HG03103 (cell line): ENCODE measurements around the gene NFATC1.

Experiments
- ATAC-seq: cut with Tn5 transposase; IDR thresholded peaks from one replicate; pipeline ENCODE4 v1.9.1; 2021; ENCODE audit warnings: low read depth; ENCODE audit not compliant: unreplicated experiment

The NFATC1 gene

DNA sequence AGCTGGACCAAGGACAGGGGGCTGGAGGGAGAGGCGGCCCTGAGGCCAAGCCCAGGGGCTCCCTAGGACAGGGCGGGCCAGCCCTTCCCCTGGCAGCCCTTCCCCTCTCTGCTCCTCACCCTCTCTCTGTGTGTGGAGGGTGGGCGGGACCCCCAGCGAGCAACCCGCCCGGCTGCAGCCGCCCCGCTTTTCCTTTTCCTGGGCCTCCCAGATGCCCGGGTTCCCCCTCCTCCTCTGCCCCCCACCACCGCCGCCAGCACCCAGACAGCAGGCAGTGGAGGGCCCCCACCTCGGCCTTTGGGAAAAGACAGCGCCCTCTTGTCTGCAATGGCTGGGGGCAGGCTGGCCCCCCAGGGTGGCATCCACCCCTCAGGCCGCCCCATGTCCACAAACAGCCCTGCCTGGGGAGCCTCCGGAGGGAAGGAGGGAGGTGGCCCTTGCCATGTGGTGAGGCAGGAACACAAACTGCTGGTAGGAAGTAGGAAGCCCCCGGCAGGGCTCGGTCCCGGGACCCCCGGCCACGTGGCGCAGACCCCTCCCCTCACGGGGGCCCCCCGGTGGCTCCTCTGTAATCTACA, 148.7 kb downstream of the NFATC1 start:
- no peak for ATAC-seq

- no peak for ATAC-seq
These were observed 149.5 kb downstream of the NFATC1 start for GRCh38 chr18:79545255-79545654.

DNA sequence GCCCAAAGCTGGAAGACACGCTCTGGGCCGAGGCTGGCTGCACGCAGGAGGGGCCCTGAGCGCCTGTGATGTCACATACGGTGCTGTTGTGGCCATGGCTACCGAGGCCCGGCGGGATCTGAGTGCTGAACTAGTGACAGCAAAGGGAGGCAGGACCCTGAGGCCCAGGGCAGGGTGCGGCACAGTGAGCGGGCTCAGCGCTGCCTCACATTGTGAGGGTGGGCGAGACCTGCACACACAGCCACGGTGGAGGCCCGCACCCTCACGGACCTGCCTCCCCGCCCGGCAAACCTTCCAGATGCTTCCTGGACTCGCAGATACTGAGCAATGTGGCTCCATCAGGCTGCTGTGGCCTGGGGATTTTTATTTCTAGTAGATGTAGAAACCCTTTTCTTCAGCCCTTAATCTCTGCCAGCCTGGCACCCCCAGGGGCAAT, 150.0 kb downstream of the NFATC1 start:
- no peak for ATAC-seq

GRCh38 chr18:79546781-79547272, 151.1 kb downstream of the NFATC1 start:
- no peak for ATAC-seq

DNA sequence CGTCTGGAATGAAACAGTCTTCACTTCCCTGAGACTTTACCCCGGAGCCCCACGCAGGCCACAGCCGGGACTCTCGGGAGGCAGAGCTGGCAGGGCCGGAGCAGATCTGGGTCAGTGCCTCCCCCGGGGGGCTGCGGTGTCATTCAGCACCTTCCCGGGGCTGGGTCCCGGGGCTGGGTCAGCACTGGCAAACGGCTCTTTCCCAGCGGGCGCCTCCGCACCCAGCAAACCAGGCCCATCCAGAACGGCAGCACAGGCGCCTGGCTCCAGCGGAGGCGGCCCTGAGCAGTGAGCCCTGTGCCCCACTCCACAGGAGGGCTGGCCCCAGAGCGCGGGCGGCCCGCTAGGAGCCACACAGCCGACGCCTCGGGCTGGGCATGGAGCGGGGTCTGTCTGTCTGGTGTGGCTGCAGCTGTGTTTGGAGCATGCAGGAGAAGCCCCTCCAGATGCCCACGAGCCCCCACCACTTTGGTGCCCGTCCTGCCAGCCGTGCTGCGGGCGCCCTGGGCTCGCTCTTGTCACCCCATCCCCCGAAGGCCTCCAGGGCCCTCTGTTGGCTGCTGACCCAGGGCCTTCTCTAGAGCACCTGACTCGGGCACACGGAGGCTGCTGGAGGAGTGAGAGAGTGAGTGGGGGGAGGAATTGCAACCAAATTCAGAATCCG, 151.8 kb downstream of the NFATC1 start:
- no peak for ATAC-seq

GRCh38 chr18:79548077-79548450, 152.3 kb downstream of the NFATC1 start:
- ATAC-seq: no peak

- no peak for ATAC-seq
These were observed 152.9 kb downstream of the NFATC1 start for GRCh38 chr18:79548621-79548985.

- no peak for ATAC-seq
These were observed 153.4 kb downstream of the NFATC1 start for GRCh38 chr18:79548986-79549637.

- ATAC-seq: no peak
These were observed 153.9 kb downstream of the NFATC1 start for GRCh38 chr18:79549638-79550000.

DNA sequence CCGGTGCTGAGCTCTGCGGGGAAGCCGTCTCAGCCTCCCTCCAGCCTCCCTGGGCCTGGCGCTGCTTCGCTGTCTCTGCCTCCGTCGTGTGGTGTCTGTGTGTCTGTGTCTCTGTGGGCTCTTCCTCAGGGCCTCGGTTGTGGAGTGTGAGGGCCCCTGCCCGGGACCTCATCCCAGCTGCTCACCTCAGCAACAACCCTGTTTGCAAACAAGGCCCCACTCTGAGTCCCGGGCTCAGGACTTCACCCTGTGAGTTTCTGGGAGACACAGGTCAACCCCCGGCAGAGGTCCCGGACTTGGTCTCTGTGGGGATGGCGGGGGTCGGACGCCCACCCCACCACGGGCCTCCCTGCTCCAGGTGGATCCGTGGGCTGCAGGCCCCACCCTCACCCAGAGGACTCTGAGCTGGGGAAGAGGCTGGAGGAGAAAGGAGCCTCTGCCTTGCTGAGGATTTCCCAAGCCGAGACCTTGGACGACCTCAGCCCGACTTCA, 156.5 kb downstream of the NFATC1 start:
- no peak for ATAC-seq

GRCh38 chr18:79552696-79553095, 157.0 kb downstream of the NFATC1 start:
- no peak for ATAC-seq

- ATAC-seq: no peak
These were observed 157.4 kb downstream of the NFATC1 start for GRCh38 chr18:79553154-79553553.

GRCh38 chr18:79553696-79554095, 158.0 kb downstream of the NFATC1 start:
- no peak for ATAC-seq

- no peak for ATAC-seq
These were observed 158.6 kb downstream of the NFATC1 start for GRCh38 chr18:79554321-79554720.

DNA sequence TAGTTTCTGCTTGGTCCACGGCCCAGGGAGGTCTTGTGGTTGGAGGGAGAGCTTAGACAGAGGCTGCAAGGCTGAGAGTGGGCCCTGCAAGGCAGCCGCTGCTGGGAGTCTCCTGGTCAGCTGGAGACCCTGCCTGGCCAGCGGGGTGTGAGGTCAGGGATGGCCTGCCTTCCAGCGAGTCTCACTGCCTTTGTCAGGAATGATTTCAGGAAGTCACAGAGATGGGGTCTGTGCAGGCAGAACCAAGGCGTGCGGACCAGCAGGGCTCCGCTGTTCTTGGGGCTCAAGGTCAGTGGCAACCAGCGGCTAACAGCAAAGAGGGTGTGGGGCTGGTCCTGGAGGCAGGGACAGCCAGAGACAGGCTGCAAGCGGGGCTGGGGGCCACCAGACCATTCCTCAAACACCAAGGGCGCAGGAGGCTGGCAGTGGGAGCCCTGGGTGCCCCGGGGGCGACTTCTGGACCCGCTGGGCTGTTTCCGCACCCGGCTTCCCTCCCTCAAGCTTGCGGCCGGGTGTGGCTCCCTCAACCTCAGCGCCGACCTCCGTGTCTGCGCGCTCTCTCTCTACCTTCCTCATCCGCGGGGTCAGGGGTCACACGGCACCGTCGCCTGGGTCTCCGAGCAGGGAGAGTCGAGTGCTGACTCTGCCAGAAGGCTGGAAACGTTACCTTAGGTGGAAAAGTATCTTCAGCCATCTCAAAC, 159.4 kb downstream of the NFATC1 start:
- no peak for ATAC-seq

- no peak for ATAC-seq
These were observed 160.2 kb downstream of the NFATC1 start for GRCh38 chr18:79555885-79556284.

- ATAC-seq: no peak
These were observed 161.3 kb downstream of the NFATC1 start for GRCh38 chr18:79556829-79557585.

DNA sequence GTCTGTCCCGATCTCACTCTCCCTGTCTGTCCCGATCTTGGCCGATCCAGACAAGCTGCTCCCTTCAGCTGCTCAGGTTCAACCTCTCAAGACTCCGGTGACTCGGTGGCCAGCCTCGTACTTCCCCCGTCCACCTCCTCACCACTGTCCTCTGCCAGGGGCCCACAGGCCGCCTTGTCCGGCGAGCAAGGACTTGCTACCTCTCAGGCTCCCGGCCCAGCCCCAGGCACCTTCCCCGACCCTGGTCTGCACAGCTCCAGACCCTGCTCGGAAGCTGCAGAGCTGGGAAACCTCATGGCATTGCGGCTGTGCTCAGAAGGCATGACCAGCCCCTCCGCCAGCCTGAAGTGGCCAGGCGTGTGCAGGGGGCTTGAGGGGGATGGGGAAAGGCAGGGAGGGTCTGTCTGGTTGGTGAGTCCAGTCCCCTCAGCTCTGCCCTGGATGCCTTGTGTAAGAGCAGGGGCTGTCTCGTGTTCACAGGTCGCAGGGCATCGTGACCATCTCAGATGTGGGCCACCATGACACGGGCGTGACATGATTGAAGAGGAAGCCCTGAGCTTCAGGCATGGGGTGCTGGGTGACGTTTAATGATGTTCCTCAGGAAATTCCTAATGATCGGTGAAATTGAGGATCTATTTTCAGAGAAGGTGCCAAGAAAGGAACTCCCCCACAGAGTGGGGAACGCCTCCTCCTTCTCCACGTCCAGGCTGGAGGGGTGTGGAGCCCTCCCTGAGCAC, 162.6 kb downstream of the NFATC1 start:
- ATAC-seq: no peak

- ATAC-seq: no peak
These were observed 163.2 kb downstream of the NFATC1 start for GRCh38 chr18:79558933-79559416.

- ATAC-seq: no peak
These were observed 163.7 kb downstream of the NFATC1 start for GRCh38 chr18:79559436-79559835.
